ENCODE measurements around the gene LRRK1. TPM values are rescaled to one million over a fixed set of nuclear protein-coding genes. Genes with fewer than 3 reads are reported as not detected.

Gene LRRK1
- total and polyA plus RNA-seq, 2 donors (not counting 1 experiment from before 2014, with no cell fraction given), result 19.8 to 53.0 TPM

- Histone ChIP-seq H3K9ac (ENCODE audit: low read length) (no peak overlapping the region), H2AFZ (ENCODE audit: insufficient read depth, low read depth, low read length, poor library complexity, severe bottlenecking) (no peak overlapping the region), H3K27ac (ENCODE audit: low read length in 2 of 2) (no peak overlapping the region), H3K4me2 (replicated peaks; ENCODE audit: low read depth, low read length, poor library complexity, severe bottlenecking) (no peak overlapping the region), H3K27me3 (replicated peaks in 1 of 4; ENCODE audit: control extremely low read depth in 1 of 4, control insufficient read depth in 3 of 4, insufficient read depth in 4 of 4, low read length in 3 of 4) (no peaks in the 10 kb centered on the region), H3K4me3 (ENCODE audit: control extremely low read depth in 1 of 5, extremely low read depth in 1 of 5, insufficient read depth in 1 of 5, low read depth in 2 of 5, low read length in 4 of 5) (no peak overlapping the region), H3K4me1 (ENCODE audit: control insufficient read depth in 2 of 2, insufficient read depth in 2 of 2, low read length in 2 of 2) (peaks cover 0 to 5% of the 10 kb centered on the region in 2 donors), H3K79me2 (ENCODE audit: control insufficient read depth, insufficient read depth, low read length) (peaks cover 43% of the 10 kb centered on the region), H4K20me1 (ENCODE audit: control insufficient read depth, insufficient read depth, low read length, poor library complexity, severe bottlenecking) (peaks cover 11% of the 10 kb centered on the region), H3K9me3 (ENCODE audit: control extremely low read depth in 1 of 3, control insufficient read depth in 2 of 3, insufficient read depth in 1 of 3, low read length in 2 of 3) (no peaks in the 10 kb centered on the region), H3K36me3 (replicated peaks in 1 of 2; ENCODE audit: control extremely low read depth in 1 of 2, control insufficient read depth in 1 of 2, extremely low read depth in 1 of 2, insufficient read depth in 2 of 2, low read length in 1 of 2) (peaks cover 0 to 1% of the 10 kb centered on the region in 2 experiments)
- Mint-ChIP-seq H3K9me3 (ENCODE audit: insufficient read depth) (no peaks in the 10 kb centered on the region), H3K27me3 (no peaks in the 10 kb centered on the region), H3K4me3 (no peak overlapping the region), H3K4me1 (peaks cover 18% of the 10 kb centered on the region), H3K27ac (no peak overlapping the region)
- ATAC-seq (ENCODE audit: low read depth) (no peak), DNase-seq (no peak)
- ChIA-PET POLR2A (no interaction called here), CTCF (no interaction called here)
- intact Hi-C loops (cut with micrococcal nuclease), result no loop called here
- no peak for TF ChIP-seq EZH2 (IDR thresholded peaks at IDR 0.05; ENCODE audit: borderline replicate concordance, insufficient read depth, low read depth, low read length, poor library complexity, severe bottlenecking)
- TF ChIP-seq, protein P1, sequence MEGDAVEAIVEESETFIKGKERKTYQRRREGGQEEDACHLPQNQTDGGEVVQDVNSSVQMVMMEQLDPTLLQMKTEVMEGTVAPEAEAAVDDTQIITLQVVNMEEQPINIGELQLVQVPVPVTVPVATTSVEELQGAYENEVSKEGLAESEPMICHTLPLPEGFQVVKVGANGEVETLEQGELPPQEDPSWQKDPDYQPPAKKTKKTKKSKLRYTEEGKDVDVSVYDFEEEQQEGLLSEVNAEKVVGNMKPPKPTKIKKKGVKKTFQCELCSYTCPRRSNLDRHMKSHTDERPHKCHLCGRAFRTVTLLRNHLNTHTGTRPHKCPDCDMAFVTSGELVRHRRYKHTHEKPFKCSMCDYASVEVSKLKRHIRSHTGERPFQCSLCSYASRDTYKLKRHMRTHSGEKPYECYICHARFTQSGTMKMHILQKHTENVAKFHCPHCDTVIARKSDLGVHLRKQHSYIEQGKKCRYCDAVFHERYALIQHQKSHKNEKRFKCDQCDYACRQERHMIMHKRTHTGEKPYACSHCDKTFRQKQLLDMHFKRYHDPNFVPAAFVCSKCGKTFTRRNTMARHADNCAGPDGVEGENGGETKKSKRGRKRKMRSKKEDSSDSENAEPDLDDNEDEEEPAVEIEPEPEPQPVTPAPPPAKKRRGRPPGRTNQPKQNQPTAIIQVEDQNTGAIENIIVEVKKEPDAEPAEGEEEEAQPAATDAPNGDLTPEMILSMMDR (IDR thresholded peaks at IDR 0.05), result no peak
- 66% methylated on average over 10 of the region's 14 CpGs for WGBS (ENCODE audit: insufficient coverage)
Observed at GRCh38 chr15:100959066-100960050, 40.2 kb downstream of the LRRK1 start.

DNA sequence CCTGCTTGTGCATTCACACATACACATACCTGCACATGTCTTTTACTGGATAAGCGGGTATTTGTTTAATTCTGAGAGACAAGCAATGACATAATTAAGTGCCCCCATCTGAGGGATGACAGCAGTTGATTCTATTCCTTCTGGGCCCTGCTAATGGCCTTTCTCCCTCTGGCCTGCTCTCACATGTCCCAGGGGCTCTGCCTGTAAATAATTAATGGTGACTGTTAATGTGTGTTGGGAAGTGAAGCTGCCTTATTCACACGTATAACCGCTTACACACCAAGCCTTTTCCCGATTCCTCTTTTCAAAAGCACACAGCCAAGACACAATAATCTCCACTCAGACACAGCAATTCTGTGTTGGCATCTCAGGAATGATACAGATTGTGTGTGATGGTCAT lies 47.8 kb downstream of the LRRK1 start:
- Histone ChIP-seq H3K4me1 (ENCODE audit: control insufficient read depth in 2 of 2, insufficient read depth in 2 of 2, low read length in 2 of 2) (no peaks in the 10 kb centered on the region), H3K9ac (ENCODE audit: low read length) (no peak overlapping the region), H3K9me3 (ENCODE audit: control extremely low read depth in 1 of 3, control insufficient read depth in 2 of 3, insufficient read depth in 1 of 3, low read length in 2 of 3) (peaks cover 0 to 3% (median 0%) of the 10 kb centered on the region in 3 donors), H3K27me3 (replicated peaks in 1 of 4; ENCODE audit: control extremely low read depth in 1 of 4, control insufficient read depth in 3 of 4, insufficient read depth in 4 of 4, low read length in 3 of 4) (no peaks in the 10 kb centered on the region), H3K36me3 (replicated peaks in 1 of 2; ENCODE audit: control extremely low read depth in 1 of 2, control insufficient read depth in 1 of 2, extremely low read depth in 1 of 2, insufficient read depth in 2 of 2, low read length in 1 of 2) (peaks cover 1 to 4% of the 10 kb centered on the region in 2 experiments), H2AFZ (ENCODE audit: insufficient read depth, low read depth, low read length, poor library complexity, severe bottlenecking) (no peak overlapping the region), H3K79me2 (ENCODE audit: control insufficient read depth, insufficient read depth, low read length) (no peaks in the 10 kb centered on the region), H3K27ac (ENCODE audit: low read length in 2 of 2) (no peak overlapping the region), H4K20me1 (ENCODE audit: control insufficient read depth, insufficient read depth, low read length, poor library complexity, severe bottlenecking) (no peaks in the 10 kb centered on the region), H3K4me3 (ENCODE audit: control extremely low read depth in 1 of 5, extremely low read depth in 1 of 5, insufficient read depth in 1 of 5, low read depth in 2 of 5, low read length in 4 of 5) (no peak overlapping the region), H3K4me2 (replicated peaks; ENCODE audit: low read depth, low read length, poor library complexity, severe bottlenecking) (no peak overlapping the region)
- intact Hi-C loops (cut with micrococcal nuclease), result no loop called here
- no peak overlapping the region for H3K4me3 Mint-ChIP-seq
- peaks cover 7% of the 10 kb centered on the region for H3K4me1 Mint-ChIP-seq
- ATAC-seq (ENCODE audit: low read depth) (no peak), DNase-seq (no peak)
- H3K27me3 Mint-ChIP-seq, result no peaks in the 10 kb centered on the region
- CTCF ChIA-PET, result interaction anchor here (0.9 kb wide), 1 partner anchor 40 kb away, joined by 3 read pairs; no protein-coding TSS in a partner anchor
- POLR2A ChIA-PET, result no interaction called here
- H3K27ac Mint-ChIP-seq, result no peak overlapping the region
- no peaks in the 10 kb centered on the region for H3K9me3 Mint-ChIP-seq (ENCODE audit: insufficient read depth)
- TF ChIP-seq EZH2 (IDR thresholded peaks at IDR 0.05; ENCODE audit: borderline replicate concordance, insufficient read depth, low read depth, low read length, poor library complexity, severe bottlenecking), result no peak
- TF ChIP-seq, protein P1 (IDR thresholded peaks at IDR 0.05), result no peak
- no CpG with 5 or more reads among the region's 4 CpGs for WGBS (ENCODE audit: insufficient coverage)
